SW480 (cell line): ENCODE measurements around the gene XPC.
A peak's percentile ranks its signal among the peaks of the same experiment; 100 is the strongest.

Experiments
- DNase-seq: peaks from one replicate; pipeline ENCODE4 v3.0.0-alpha.2; 2016; ENCODE audit warnings: low spot score

XPC gene

GRCh38 chr3:14170531-14171159, 7.8 kb downstream of the XPC start:
- peak; percentile 42 for DNase-seq

- no peak for DNase-seq
Measured at GRCh38 chr3:14169871-14170270, 8.5 kb downstream of the XPC start.

GRCh38 chr3:14169435-14169834, 9.0 kb downstream of the XPC start:
- DNase-seq = no peak

GRCh38 chr3:14166877-14167603, 11.4 kb downstream of the XPC start:
- no peak for DNase-seq

- no peak for DNase-seq
Measured at GRCh38 chr3:14162178-14162577, 16.2 kb downstream of the XPC start.

- no peak for DNase-seq
Measured at GRCh38 chr3:14161282-14161681, 17.1 kb downstream of the XPC start.

GRCh38 chr3:14159426-14159825, 19.0 kb downstream of the XPC start:
- no peak for DNase-seq

- no peak for DNase-seq
Measured at GRCh38 chr3:14158370-14158769, 20.0 kb downstream of the XPC start.

- no peak for DNase-seq
Measured at GRCh38 chr3:14157951-14158350, 20.4 kb downstream of the XPC start.

- no peak for DNase-seq
Measured at GRCh38 chr3:14156843-14157561, 21.4 kb downstream of the XPC start.

- DNase-seq = no peak
Measured at GRCh38 chr3:14156201-14156600, 22.2 kb downstream of the XPC start.

- DNase-seq = no peak
Measured at GRCh38 chr3:14154895-14155440, 23.4 kb downstream of the XPC start.

GRCh38 chr3:14154276-14154675, 24.1 kb downstream of the XPC start:
- DNase-seq = no peak

- no peak for DNase-seq
Measured at GRCh38 chr3:14153663-14154062, 24.7 kb downstream of the XPC start.

GRCh38 chr3:14152963-14153355, 25.4 kb downstream of the XPC start:
- no peak for DNase-seq

GRCh38 chr3:14152233-14152962, 26.0 kb downstream of the XPC start:
- DNase-seq = no peak

GRCh38 chr3:14151471-14152083, 26.8 kb downstream of the XPC start:
- no peak for DNase-seq

GRCh38 chr3:14150491-14151230, 27.7 kb downstream of the XPC start:
- no peak for DNase-seq

- DNase-seq = no peak
Measured at GRCh38 chr3:14150078-14150477, 28.3 kb downstream of the XPC start.

GRCh38 chr3:14148041-14148985, 30.1 kb downstream of the XPC start:
- no peak for DNase-seq
